DMS79 (cell line): ENCODE data around the gene NUDCD3.
"Not testable (repeated sequence)": the region's sequence is repeated elsewhere in the genome, so short reads cannot be mapped to it uniquely, and the experiment has no call there.

ENCODE experiments used
- DNase-seq: peaks from one replicate; lab custom pipeline; 2025; lab: John Stamatoyannopoulos, UW

NUDCD3 gene

GRCh38 chr7:44447874-44448425, 42.5 kb downstream of the NUDCD3 start:
- DNase-seq = no peak

GRCh38 chr7:44445986-44446671, 44.3 kb downstream of the NUDCD3 start:
- DNase-seq = no peak

- DNase-seq = no peak
Measured at GRCh38 chr7:44441079-44441478, 49.4 kb downstream of the NUDCD3 start.

- DNase-seq = no peak
Measured at GRCh38 chr7:44440577-44441078, 49.8 kb downstream of the NUDCD3 start.

DNA sequence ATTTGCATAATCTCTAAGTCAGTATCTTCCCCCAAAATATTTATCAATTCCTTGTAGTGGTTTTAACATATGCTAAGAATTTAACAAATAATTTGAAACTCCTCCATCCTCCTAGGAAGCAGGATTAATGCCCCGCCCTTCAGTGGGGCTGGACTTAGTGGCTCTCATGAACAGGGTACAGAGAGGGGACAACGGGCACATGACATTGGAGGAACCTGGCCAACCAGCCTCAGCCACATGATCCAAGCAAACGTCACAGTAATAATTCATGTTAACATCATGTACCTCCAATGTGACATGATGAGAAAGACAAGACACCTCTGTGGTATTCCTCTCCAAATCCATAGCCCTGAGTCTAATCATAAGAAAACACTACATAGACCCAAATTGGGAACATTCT, 50.5 kb downstream of the NUDCD3 start:
- DNase-seq = no peak

- DNase-seq = no peak
Measured at GRCh38 chr7:44438816-44439215, 51.6 kb downstream of the NUDCD3 start.

GRCh38 chr7:44434201-44434600, 56.3 kb downstream of the NUDCD3 start:
- no peak for DNase-seq

- no peak for DNase-seq
Measured at GRCh38 chr7:44433255-44434022, 57.0 kb downstream of the NUDCD3 start.

DNA sequence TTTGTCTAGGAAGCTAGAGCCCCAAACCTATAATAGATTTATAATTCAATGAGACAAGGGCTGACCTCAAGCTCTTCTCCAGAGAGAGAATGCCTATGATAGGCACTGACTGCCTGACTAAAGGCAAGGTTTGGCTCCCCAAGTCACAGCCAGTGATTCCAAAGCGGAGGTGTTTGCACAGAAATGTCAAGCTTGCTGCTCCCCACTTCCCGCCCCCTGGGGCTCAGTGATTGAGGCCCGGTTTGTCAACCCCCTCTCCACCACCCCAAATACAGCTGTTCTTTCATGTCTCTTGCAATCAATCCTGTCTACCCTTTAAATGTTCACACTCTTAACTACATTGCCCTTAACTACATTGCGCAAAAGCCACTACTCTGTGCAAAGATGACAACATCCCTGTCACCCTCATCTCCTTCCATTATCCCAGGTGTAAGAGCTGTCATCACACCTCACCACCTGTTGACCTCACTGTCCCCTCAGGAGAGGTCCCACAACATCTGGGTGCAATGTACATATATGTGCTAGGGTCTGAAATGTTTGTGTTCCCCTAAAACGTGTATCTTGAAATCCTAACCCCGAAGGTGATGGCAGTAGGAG, 58.0 kb downstream of the NUDCD3 start:
- DNase-seq = no peak

GRCh38 chr7:44431091-44431608, 59.3 kb downstream of the NUDCD3 start:
- no peak for DNase-seq

- DNase-seq = no peak
Measured at GRCh38 chr7:44430054-44430453, 60.4 kb downstream of the NUDCD3 start.

- not testable (repeated sequence) for DNase-seq
Measured at GRCh38 chr7:44424762-44425161, 65.7 kb downstream of the NUDCD3 start.

GRCh38 chr7:44416941-44417340, 73.5 kb downstream of the NUDCD3 start:
- no peak for DNase-seq

DNA sequence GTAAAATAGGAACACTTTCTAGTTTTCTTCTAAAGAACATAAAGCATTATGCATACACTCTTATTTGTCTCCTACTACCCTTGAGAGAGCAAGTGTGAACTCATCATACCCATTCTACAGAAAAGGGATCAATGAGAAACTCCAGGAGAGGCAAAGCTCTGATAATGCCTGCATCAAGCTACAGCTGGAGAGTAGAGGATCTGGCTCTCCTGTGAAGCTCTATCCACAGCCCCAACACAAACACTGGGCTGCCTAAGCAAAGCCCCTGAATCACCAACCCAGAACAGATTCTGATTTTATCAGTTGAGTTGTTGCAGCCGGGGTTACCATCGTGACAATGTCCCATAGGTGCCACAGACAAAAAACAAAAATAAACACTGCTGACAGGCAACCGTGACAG, 74.9 kb downstream of the NUDCD3 start:
- DNase-seq = no peak

DNA sequence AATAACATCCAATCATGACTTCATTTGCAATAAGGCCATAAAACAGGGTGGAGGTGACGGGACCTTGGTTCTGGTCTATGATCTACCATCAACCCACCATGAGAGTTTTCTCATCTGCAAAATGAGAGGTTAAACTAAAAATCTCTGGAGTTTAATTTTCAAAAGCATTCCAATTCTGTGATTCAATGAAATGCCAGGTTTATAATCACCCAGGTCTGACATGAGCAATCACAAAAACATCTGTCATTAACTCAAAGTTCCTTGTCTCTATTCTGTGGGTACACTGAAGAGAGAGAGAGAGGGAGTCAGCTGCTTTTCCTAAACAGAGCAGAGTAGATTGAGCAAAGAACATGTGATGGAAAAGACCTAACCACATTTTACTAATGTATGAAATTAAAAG, 75.4 kb downstream of the NUDCD3 start:
- DNase-seq = no peak

DNA sequence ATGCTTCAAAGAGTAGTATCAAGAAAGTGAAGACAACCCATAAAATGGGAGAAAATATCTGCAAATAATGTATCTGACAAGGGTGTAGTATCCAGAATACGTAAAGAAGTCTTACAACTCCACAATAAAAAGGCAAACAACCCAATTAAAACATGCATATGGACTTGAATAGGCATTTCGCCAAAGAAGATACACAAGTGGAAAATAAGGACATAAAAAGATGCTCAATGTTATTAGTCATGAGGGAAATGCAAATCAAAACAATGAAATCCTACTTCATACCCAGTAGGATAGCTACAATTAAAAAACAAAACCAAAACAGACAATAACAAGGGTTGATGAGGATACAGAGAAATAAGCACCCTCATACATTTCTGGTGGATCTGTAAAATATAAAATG, 79.2 kb downstream of the NUDCD3 start:
- no peak for DNase-seq

DNA sequence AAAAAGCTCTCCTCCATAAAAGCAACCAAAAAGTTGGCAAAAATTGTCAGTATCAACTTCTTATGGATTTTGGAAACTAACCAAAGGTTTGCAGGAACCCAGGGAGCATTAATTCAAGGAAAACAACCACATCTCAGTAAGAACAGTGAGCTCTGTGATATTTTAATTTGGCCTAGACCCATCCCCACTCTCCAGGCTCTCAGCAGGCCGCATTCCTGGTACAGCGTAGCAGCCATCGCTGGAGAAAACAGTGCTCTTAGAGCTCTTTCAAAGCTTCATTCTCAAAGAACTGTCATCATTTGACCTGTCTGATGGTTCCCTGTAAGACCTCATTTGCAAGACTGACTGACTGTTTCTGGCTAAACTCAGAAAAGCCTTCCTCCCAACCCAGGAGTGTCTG, 81.9 kb downstream of the NUDCD3 start:
- DNase-seq = no peak

GRCh38 chr7:44403775-44404174, 86.7 kb downstream of the NUDCD3 start:
- no peak for DNase-seq

DNA sequence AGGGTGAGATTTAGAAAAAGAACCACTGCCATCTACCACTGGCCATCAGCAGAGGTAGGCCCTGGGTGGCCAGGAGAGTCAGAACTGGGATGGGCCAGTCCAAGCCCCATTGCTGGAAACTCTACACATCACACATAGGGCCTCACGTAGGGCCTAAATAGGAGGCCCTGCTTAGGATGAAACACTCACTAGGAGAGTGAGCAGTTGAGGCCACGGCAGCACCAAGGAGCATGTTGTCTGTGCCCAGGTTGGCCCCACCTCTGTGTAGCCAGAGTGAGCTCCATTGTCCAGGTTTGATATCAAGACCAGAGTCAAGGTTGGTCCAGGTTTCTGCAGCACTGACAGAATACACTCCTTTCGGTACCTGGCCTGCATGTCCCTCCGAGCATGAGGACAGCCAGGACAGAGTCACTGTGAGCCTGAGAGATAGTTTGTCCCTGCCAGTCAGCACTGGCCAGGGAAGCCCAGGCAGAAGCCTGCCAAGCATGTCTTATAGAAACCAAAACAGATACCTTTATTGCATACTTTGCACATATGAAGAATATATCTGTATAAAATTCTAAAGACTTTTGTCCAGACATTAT, 87.2 kb downstream of the NUDCD3 start:
- no peak for DNase-seq

DNA sequence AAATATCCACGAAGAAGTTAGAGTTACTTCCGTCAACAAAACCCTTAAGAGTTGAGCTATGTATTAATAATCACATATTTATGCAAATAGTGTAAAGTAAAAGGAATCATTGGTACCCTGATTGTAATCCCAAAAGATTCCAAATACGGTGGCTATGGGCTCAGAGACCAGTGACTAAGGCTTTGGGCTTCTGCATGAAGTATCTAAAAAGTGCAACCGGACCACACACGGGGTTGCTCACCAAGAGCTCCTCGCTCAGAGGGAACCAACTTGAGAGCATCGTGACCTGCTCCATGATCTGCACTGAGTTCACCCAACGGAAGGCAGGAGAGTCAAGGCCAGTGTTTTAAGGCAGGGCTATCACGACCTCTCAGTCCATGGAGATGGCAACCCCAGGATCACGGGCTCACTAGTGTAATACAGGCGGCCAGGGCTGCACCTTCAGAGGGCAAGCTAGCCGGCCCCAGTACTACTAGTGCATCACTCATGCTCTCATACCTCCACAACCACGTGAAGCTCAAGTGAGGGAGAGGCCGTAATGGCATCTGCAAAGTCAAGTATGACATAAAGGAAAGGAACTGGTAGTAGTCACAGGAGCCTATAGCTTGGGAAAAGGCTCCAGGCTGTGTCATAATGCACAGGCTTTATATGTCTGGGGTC, 87.9 kb downstream of the NUDCD3 start:
- no peak for DNase-seq

GRCh38 chr7:44401692-44402091, 88.8 kb downstream of the NUDCD3 start:
- DNase-seq = no peak
